BE2C (cell line): ENCODE measurements around the gene RALGPS1.

Experiments
- DNase-seq: peaks from one replicate; pipeline ENCODE4 v3.0.0-alpha.2; 2020
- H3K27me3 ChIP-seq: fragments of 250-450 bp; sonication (Bioruptor Pico); 2 replicates; pipeline ENCODE4 v1.5.1; 2020; ENCODE audit warnings: mild to moderate bottlenecking
- H3K36me3 ChIP-seq: fragments of 250-450 bp; sonication (Bioruptor Pico); 2 replicates; pipeline ENCODE4 v1.5.1; 2020; ENCODE audit warnings: mild to moderate bottlenecking
- H3K4me1 ChIP-seq: fragments of 250-450 bp; sonication (Bioruptor Pico); 2 replicates; pipeline ENCODE4 v1.5.1; 2020
- H3K4me3 ChIP-seq: 2 replicates; pipeline ENCODE4 v1.5.1; 2011; ENCODE audit warnings: low read depth, low read length
- H3K9me3 ChIP-seq: fragments of 250-450 bp; sonication (Bioruptor Pico); 2 replicates; pipeline ENCODE4 v1.5.1; 2020
- TF ChIP-seq, protein P1 (sequence below): IDR thresholded peaks from 2 replicates; pipeline ENCODE4 v1.5.1; 2012; ENCODE audit warnings: mild to moderate bottlenecking, low read depth, low read length

RALGPS1 gene

GRCh38 chr9:127020802-127021078 is 106.2 kb downstream of the RALGPS1 start:
- Histone ChIP-seq H3K27me3 (no peaks in the 10 kb centered on the region), H3K9me3 (no peaks in the 10 kb centered on the region), H3K36me3 (no peaks in the 10 kb centered on the region), H3K4me1 (peaks cover 6% of the 10 kb centered on the region), H3K4me3 (no peak overlapping the region)
- DNase-seq: no peak
- TF ChIP-seq, protein P1, sequence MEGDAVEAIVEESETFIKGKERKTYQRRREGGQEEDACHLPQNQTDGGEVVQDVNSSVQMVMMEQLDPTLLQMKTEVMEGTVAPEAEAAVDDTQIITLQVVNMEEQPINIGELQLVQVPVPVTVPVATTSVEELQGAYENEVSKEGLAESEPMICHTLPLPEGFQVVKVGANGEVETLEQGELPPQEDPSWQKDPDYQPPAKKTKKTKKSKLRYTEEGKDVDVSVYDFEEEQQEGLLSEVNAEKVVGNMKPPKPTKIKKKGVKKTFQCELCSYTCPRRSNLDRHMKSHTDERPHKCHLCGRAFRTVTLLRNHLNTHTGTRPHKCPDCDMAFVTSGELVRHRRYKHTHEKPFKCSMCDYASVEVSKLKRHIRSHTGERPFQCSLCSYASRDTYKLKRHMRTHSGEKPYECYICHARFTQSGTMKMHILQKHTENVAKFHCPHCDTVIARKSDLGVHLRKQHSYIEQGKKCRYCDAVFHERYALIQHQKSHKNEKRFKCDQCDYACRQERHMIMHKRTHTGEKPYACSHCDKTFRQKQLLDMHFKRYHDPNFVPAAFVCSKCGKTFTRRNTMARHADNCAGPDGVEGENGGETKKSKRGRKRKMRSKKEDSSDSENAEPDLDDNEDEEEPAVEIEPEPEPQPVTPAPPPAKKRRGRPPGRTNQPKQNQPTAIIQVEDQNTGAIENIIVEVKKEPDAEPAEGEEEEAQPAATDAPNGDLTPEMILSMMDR: no peak

GRCh38 chr9:127021664-127022363 is 107.2 kb downstream of the RALGPS1 start:
- no peak overlapping the region for H3K4me3 ChIP-seq
- no peaks in the 10 kb centered on the region for H3K9me3 ChIP-seq
- DNase-seq: peak; percentile 88
- TF ChIP-seq, protein P1: no peak
- H3K4me1 ChIP-seq: peaks cover 6% of the 10 kb centered on the region
- no peaks in the 10 kb centered on the region for H3K27me3 ChIP-seq
- no peaks in the 10 kb centered on the region for H3K36me3 ChIP-seq

- H3K4me3 ChIP-seq: no peak overlapping the region
- no peaks in the 10 kb centered on the region for H3K27me3 ChIP-seq
- H3K36me3 ChIP-seq: no peaks in the 10 kb centered on the region
- H3K9me3 ChIP-seq: no peaks in the 10 kb centered on the region
- H3K4me1 ChIP-seq: peaks cover 6% of the 10 kb centered on the region
- no peak for DNase-seq
- TF ChIP-seq, protein P1: no peak
These were observed 108.5 kb downstream of the RALGPS1 start for GRCh38 chr9:127022913-127023660.

DNA sequence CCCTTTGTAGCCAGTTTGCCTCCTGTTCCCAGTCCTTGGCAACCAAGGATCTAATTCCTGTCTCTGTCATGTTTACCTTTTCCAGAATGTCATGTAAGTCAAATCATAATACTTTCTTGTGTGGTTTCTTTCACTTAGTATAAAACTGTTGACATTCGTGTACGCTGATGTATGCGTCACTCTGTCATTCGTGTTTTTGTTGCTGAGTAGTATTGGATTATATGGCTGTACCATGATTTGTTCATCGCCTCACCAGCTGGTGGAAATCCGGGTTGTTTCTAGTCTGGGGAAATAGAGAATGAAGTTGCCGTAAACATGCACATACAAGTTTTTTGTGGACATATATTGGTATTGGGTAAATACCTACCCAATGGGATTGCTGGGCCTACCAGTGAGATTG is 110.5 kb downstream of the RALGPS1 start:
- DNase-seq: no peak
- Histone ChIP-seq H3K36me3 (no peaks in the 10 kb centered on the region), H3K4me1 (peaks cover 6% of the 10 kb centered on the region), H3K9me3 (no peaks in the 10 kb centered on the region), H3K4me3 (no peak overlapping the region), H3K27me3 (no peaks in the 10 kb centered on the region)
- TF ChIP-seq, protein P1: no peak

- no peaks in the 10 kb centered on the region for H3K9me3 ChIP-seq
- H3K4me1 ChIP-seq: no peaks in the 10 kb centered on the region
- DNase-seq: no peak
- H3K36me3 ChIP-seq: no peaks in the 10 kb centered on the region
- TF ChIP-seq, protein P1: no peak
- H3K4me3 ChIP-seq: no peak overlapping the region
- H3K27me3 ChIP-seq: no peaks in the 10 kb centered on the region
These were observed 113.1 kb downstream of the RALGPS1 start for GRCh38 chr9:127027694-127028093.

GRCh38 chr9:127029548-127029947 is 115.0 kb downstream of the RALGPS1 start:
- Histone ChIP-seq H3K4me1 (peaks cover 11% of the 10 kb centered on the region; the same call in 1 of the 2 replicates), H3K36me3 (no peaks in the 10 kb centered on the region), H3K27me3 (no peaks in the 10 kb centered on the region), H3K9me3 (no peaks in the 10 kb centered on the region), H3K4me3 (no peak overlapping the region)
- no peak for DNase-seq
- TF ChIP-seq, protein P1: no peak
